HEK293 (cell line): ENCODE measurements around the gene AQP11.

Source experiments
- CTCF ChIA-PET: fragments of 350-600 bp; formaldehyde crosslinking; extraction: SDS; loops from one replicate; lab custom pipeline; 2021; ENCODE audit warnings: antibody characterized with exemption; lab: Yijun Ruan, JAX
- POLR2A ChIA-PET: fragments of 300-600 bp; formaldehyde crosslinking; extraction: SDS; loops from one replicate; lab custom pipeline; 2020; ENCODE audit warnings: antibody characterized with exemption, inconsistent platforms; lab: Yijun Ruan, JAX
- H3K27ac ChIP-seq: fragments of 200-500 bp; sonication (Bioruptor generic); 2 replicates; pipeline ENCODE4 v1.5.1; 2014; ENCODE audit warnings: low read depth, low read length, control low read depth, inconsistent platforms; ENCODE audit errors: extremely low read depth
- H3K36me3 ChIP-seq, 2 experiments: fragments of 200-500 bp in 1 of 2; sonication (Bioruptor generic) in 1 of 2; 1 replicate in 1 of 2; 2 replicates in 1 of 2; pipeline ENCODE4 v1.5.1; 2014 to 2017; ENCODE audit warnings: inconsistent platforms in 2 of 2, low read length in 2 of 2; ENCODE audit not compliant: control insufficient read depth in 2 of 2, insufficient read depth in 1 of 2
- H3K4me1 ChIP-seq: fragments of 200-500 bp; sonication (Bioruptor generic); 2 replicates; pipeline ENCODE4 v1.5.1; 2014; ENCODE audit warnings: mild to moderate bottlenecking, low read length, inconsistent platforms; ENCODE audit not compliant: control insufficient read depth, insufficient read depth
- H3K4me3 ChIP-seq: 2 replicates; pipeline ENCODE4 v1.5.1; 2011; ENCODE audit warnings: low read depth, mild to moderate bottlenecking, control low read depth, low read length, moderate library complexity
- H3K9me3 ChIP-seq: fragments of 200-500 bp; sonication (Bioruptor generic); 2 replicates; pipeline ENCODE4 v1.5.1; 2014; ENCODE audit warnings: low read depth, low read length, inconsistent platforms; ENCODE audit not compliant: control insufficient read depth, insufficient read depth
- ATF2 ChIP-seq: fragments of 450-650 bp; formaldehyde crosslinking; IDR thresholded peaks from 2 replicates; pipeline ENCODE4 v1.5.1; 2016; ENCODE audit warnings: missing biosample characterization, missing genetic modification characterization, low read depth
- BCL11A ChIP-seq: fragments of 450-650 bp; formaldehyde crosslinking; IDR thresholded peaks from 2 replicates; pipeline ENCODE4 v1.5.1; 2016; ENCODE audit warnings: low read depth, missing biosample characterization, missing genetic modification characterization
- BCL6B ChIP-seq: fragments of 450-650 bp; formaldehyde crosslinking; IDR thresholded peaks from 2 replicates; pipeline ENCODE4 v1.5.1; 2017; ENCODE audit warnings: missing biosample characterization, missing genetic modification characterization
- GLIS2 ChIP-seq: fragments of 450-650 bp; formaldehyde crosslinking; IDR thresholded peaks from 2 replicates; pipeline ENCODE4 v1.5.1; 2016; ENCODE audit warnings: missing biosample characterization, missing genetic modification characterization
- HIC1 ChIP-seq: fragments of 450-650 bp; formaldehyde crosslinking; IDR thresholded peaks from 2 replicates; pipeline ENCODE4 v1.5.1; 2016; ENCODE audit warnings: missing biosample characterization, missing genetic modification characterization
- INSM2 ChIP-seq: fragments of 450-650 bp; formaldehyde crosslinking; IDR thresholded peaks from 2 replicates; pipeline ENCODE4 v1.5.1; 2016; ENCODE audit warnings: missing biosample characterization, missing genetic modification characterization
- SP7 ChIP-seq: fragments of 450-650 bp; formaldehyde crosslinking; IDR thresholded peaks from 2 replicates; pipeline ENCODE4 v1.5.1; 2016; ENCODE audit warnings: missing biosample characterization, missing genetic modification characterization
- ZBTB8A ChIP-seq: fragments of 450-650 bp; formaldehyde crosslinking; IDR thresholded peaks from 2 replicates; pipeline ENCODE4 v1.5.1; 2016; ENCODE audit warnings: missing biosample characterization, missing genetic modification characterization
- ZNF366 ChIP-seq: fragments of 450-650 bp; formaldehyde crosslinking; conservative IDR thresholded peaks from 2 replicates; pipeline ENCODE4 v1.5.1; 2016; ENCODE audit warnings: missing biosample characterization, missing genetic modification characterization
- ZNF433 ChIP-seq: fragments of 450-650 bp; formaldehyde crosslinking; IDR thresholded peaks from 2 replicates; pipeline ENCODE4 v1.5.1; 2016; ENCODE audit warnings: missing biosample characterization, missing genetic modification characterization, low read depth
- ZNF48 ChIP-seq: fragments of 450-650 bp; formaldehyde crosslinking; IDR thresholded peaks from 2 replicates; pipeline ENCODE4 v1.5.1; 2016; ENCODE audit warnings: missing biosample characterization, missing genetic modification characterization
- ZNF514 ChIP-seq: fragments of 450-650 bp; formaldehyde crosslinking; IDR thresholded peaks from 2 replicates; pipeline ENCODE4 v1.5.1; 2016; ENCODE audit warnings: missing biosample characterization, missing genetic modification characterization
- ZNF544 ChIP-seq: fragments of 450-650 bp; formaldehyde crosslinking; IDR thresholded peaks from 2 replicates; pipeline ENCODE4 v1.5.0; 2017; ENCODE audit warnings: missing biosample characterization, missing genetic modification characterization
- ZNF596 ChIP-seq: fragments of 450-650 bp; IDR thresholded peaks from 2 replicates; pipeline ENCODE4 v1.5.0; 2018; ENCODE audit warnings: missing biosample characterization, mild to moderate bottlenecking, missing genetic modification characterization, moderate library complexity
- ZNF600 ChIP-seq: fragments of 450-650 bp; formaldehyde crosslinking; IDR thresholded peaks from 2 replicates; pipeline ENCODE4 v1.5.1; 2016; ENCODE audit warnings: missing biosample characterization, missing genetic modification characterization
- ZNF768 ChIP-seq: fragments of 450-650 bp; formaldehyde crosslinking; IDR thresholded peaks from 2 replicates; pipeline ENCODE4 v1.5.1; 2018; ENCODE audit warnings: missing biosample characterization, mild to moderate bottlenecking, missing genetic modification characterization
- ZNF843 ChIP-seq: fragments of 450-650 bp; formaldehyde crosslinking; IDR thresholded peaks from 2 replicates; pipeline ENCODE4 v1.5.1; 2016; ENCODE audit warnings: missing biosample characterization, missing genetic modification characterization
- ZSCAN30 ChIP-seq: fragments of 450-650 bp; IDR thresholded peaks from 2 replicates; pipeline ENCODE4 v1.5.1; 2018; ENCODE audit warnings: missing biosample characterization, mild to moderate bottlenecking, missing genetic modification characterization, moderate library complexity

The AQP11 gene

GRCh38 chr11:77559686-77560401 lies 29.9 kb upstream of the AQP11 start:
- ChIA-PET POLR2A (no interaction called here), CTCF (interaction anchor here (0.6 to 1.1 kb wide), 2 partner anchors 19 to 309 kb away, joined by 3 to 5 read pairs; no protein-coding TSS in a partner anchor)
- Histone ChIP-seq H3K36me3 (no peaks in the 10 kb centered on the region), H3K9me3 (no peaks in the 10 kb centered on the region), H3K27ac (no peak overlapping the region), H3K4me1 (no peaks in the 10 kb centered on the region), H3K4me3 (no peak overlapping the region)
- TF ChIP-seq ZNF843 (tag by site-specific recombination) (no peak), ZNF600 (tag by site-specific recombination) (no peak), ZBTB8A (tag by site-specific recombination) (no peak), BCL6B (no peak), ZNF544 (tag by site-specific recombination) (no peak), HIC1 (tag by site-specific recombination) (no peak), BCL11A (tag by site-specific recombination) (no peak), ZSCAN30 (tag by site-specific recombination) (no peak), ZNF514 (tag by site-specific recombination) (no peak), ZNF768 (no peak), ATF2 (no peak), INSM2 (no peak), ZNF596 (tag by site-specific recombination) (no peak)

- Histone ChIP-seq H3K4me1 (no peaks in the 10 kb centered on the region), H3K36me3 (no peaks in the 10 kb centered on the region), H3K4me3 (no peak overlapping the region), H3K9me3 (no peaks in the 10 kb centered on the region), H3K27ac (no peak overlapping the region)
- ChIA-PET CTCF (interaction anchor here (1.1 to 2.1 kb wide), 2 partner anchors 12 to 310 kb away, joined by 5 to 10 read pairs; no protein-coding TSS in a partner anchor), POLR2A (no interaction called here)
- TF ChIP-seq GLIS2 (tag by site-specific recombination) (0 out of 2 replicates have a peak, but pooled peaks have one; percentile 14), ZNF48 (no peak), ZNF366 (tag by site-specific recombination) (0 out of 2 replicates have a peak, but pooled peaks have one; percentile 24), SP7 (tag by site-specific recombination) (0 out of 2 replicates have a peak, but pooled peaks have one; percentile 20), ZNF433 (tag by site-specific recombination) (no peak)
Observed at GRCh38 chr11:77560605-77561004, 29.1 kb upstream of the AQP11 start.
